Adrenal gland (tissue), 12 donors: Measurements from ENCODE around the gene COP1. TPM values are rescaled to one million over a fixed set of nuclear protein-coding genes. Genes with fewer than 3 reads are reported as not detected.

Experiments
- DNase-seq, 7 donors: peaks; one replicate each; pipeline ENCODE4 v3.0.0-alpha.2; 2019 to 2020
- H3K27ac ChIP-seq, 5 donors: fragments of 200-600 bp; sonication (generic) in 4 of 5; 1 replicate in 3 of 5; 2 replicates in 2 of 5; pipeline versions ENCODE4 v1.5.1 to v1.8.0; 2016 to 2020; ENCODE audit warnings: mild to moderate bottlenecking in 1 of 5
- H3K27me3 ChIP-seq: fragments of 200-600 bp; 2 replicates; pipeline ENCODE4 v1.8.0; 2021
- H3K36me3 ChIP-seq, 2 donors: fragments of 200-600 bp; replicated peaks in 1 of 2; 1 replicate in 1 of 2; 2 replicates in 1 of 2; pipeline versions ENCODE4 v1.5.1 to v1.8.0; 2018 to 2022
- H3K4me1 ChIP-seq, 2 donors: fragments of 200-600 bp; replicated peaks in 1 of 2; 1 replicate in 1 of 2; 2 replicates in 1 of 2; pipeline versions ENCODE4 v1.5.1 to v1.8.0; 2018 to 2021
- H3K4me3 ChIP-seq, 4 donors: fragments of 200-600 bp; sonication (generic) in 3 of 4; one replicate each; pipeline ENCODE4 v1.5.1; 2016 to 2018
- H3K9me3 ChIP-seq, 3 donors: fragments of 200-600 bp; sonication (generic) in 1 of 3; replicated peaks in 1 of 3; 1 replicate in 2 of 3; 2 replicates in 1 of 3; pipeline versions ENCODE4 v1.5.1 to v1.8.0; 2016 to 2021
- POLR2A ChIP-seq, 2 donors: fragments of 450-650 bp; IDR thresholded peaks; one replicate each; pipeline ENCODE4 v1.6.1; 2017; ENCODE audit warnings: antibody characterized with exemption in 2 of 2, mild to moderate bottlenecking in 2 of 2, moderate library complexity in 1 of 2
- WGBS, 4 donors: extraction: QIAGEN DNeasy Blood & Tissue Kit in 2 of 4; methylation state at CpG; one replicate each; pipeline versions ENCODE4 v1.1.5 to v1.1.7; 2013 to 2017; 5-methylcytosine and 5-hydroxymethylcytosine counted together
- intact Hi-C, 2 donors: fragments of 100-400 bp; cut with DNase I; formaldehyde crosslinking; loops; one replicate each; pipeline versions ENCODE4 v1.14.1 to v1.15.0; 2022 to 2023
- polyA plus RNA-seq, 3 donors: library from polyadenylated mRNA; stranded (reverse); fragments of 200-250 nt in 2 of 3; fragments of 350-450 nt in 1 of 3; fragmentation: Illumina TruSeq in 1 of 3; extraction: RNeasy Lipid Tissue Mini Kit (QIAGEN cat#74804) in 1 of 3; gene quantifications; one replicate each; pipeline ENCODE4 v1.2.3, GENCODE V29; 2013 to 2014
- total RNA-seq, 9 donors: library from RNA; depleted of rRNA in 4 of 9; stranded (reverse); fragments of >200 nt in 4 of 9; fragments of 120-200 nt in 1 of 9; fragmentation: NEBNext Ultra II Directional in 1 of 9; extraction: Animal tissue kit (Norgen Biotek cat#: 25700) in 1 of 9; gene quantifications; one replicate each; pipeline versions ENCODE4 v1.1.0 to v1.2.4, GENCODE V29; 2013 to 2023
- TF ChIP-seq, protein P1 (sequence below), 6 experiments: fragments of 450-650 bp in 4 of 6; fragments of 200-600 bp in 2 of 6; sonication (generic) in 1 of 6; IDR thresholded peaks; 1 replicate in 5 of 6; 2 replicates in 1 of 6; pipeline versions ENCODE4 v1.5.1 to v1.8.0; 2016 to 2021; ENCODE audit warnings: antibody characterized with exemption in 6 of 6, mild to moderate bottlenecking in 2 of 6, moderate library complexity in 1 of 6
- donor health status: healthy with polysubstance abuse.
- donor health status: Bipolar disorder and iron deficiency.
- donor health status: DM: yes; HTN: yes; CAD: no.
- donor health status: DM: no; HTN: no; CAD: no.
- donor health status: DM: no; HTN: no; CAD: no.
- donor health status: DM: yes; HTN: yes; CAD: no.

COP1 gene
- total and polyA plus RNA-seq, 12 donors, result 27.4 to 80.0 (median 36.7) TPM

DNA sequence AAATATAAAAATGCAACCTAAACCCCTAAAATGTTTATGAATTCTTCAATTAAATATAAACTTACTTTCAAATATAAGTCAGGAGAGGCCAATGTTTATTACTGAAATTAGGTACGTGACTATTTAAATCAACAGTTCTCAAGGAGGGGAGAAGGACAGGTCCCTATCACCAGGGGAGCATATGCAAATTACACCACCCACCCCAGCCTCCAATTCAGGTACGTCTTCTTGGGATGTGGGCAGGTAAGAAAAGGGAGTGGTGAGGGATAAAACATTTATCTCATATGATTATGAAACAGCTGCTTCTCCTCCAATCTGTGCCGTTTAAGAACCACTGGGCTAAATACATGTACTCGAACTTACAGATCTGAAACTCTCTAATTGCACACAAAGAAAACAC lies 3.4 kb downstream of the COP1 start:
- TF ChIP-seq, protein P1, sequence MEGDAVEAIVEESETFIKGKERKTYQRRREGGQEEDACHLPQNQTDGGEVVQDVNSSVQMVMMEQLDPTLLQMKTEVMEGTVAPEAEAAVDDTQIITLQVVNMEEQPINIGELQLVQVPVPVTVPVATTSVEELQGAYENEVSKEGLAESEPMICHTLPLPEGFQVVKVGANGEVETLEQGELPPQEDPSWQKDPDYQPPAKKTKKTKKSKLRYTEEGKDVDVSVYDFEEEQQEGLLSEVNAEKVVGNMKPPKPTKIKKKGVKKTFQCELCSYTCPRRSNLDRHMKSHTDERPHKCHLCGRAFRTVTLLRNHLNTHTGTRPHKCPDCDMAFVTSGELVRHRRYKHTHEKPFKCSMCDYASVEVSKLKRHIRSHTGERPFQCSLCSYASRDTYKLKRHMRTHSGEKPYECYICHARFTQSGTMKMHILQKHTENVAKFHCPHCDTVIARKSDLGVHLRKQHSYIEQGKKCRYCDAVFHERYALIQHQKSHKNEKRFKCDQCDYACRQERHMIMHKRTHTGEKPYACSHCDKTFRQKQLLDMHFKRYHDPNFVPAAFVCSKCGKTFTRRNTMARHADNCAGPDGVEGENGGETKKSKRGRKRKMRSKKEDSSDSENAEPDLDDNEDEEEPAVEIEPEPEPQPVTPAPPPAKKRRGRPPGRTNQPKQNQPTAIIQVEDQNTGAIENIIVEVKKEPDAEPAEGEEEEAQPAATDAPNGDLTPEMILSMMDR (IDR thresholded peaks at IDR 0.05), result no peak
- H3K9me3 ChIP-seq, result no peaks in the 10 kb centered on the region
- peaks cover 26 to 43% of the 10 kb centered on the region in 2 donors for H3K4me1 ChIP-seq
- no peaks in the 10 kb centered on the region for H3K27me3 ChIP-seq
- intact Hi-C loops, result no loop called here
- H3K4me3 ChIP-seq, result no peak overlapping the region
- no peak overlapping the region for H3K27ac ChIP-seq
- DNase-seq, result no peak
- no peaks in the 10 kb centered on the region for H3K36me3 ChIP-seq
- WGBS, 4 donors, result 71 to 74% (median 71%) methylated on average over 4 of the region's 4 CpGs

DNA sequence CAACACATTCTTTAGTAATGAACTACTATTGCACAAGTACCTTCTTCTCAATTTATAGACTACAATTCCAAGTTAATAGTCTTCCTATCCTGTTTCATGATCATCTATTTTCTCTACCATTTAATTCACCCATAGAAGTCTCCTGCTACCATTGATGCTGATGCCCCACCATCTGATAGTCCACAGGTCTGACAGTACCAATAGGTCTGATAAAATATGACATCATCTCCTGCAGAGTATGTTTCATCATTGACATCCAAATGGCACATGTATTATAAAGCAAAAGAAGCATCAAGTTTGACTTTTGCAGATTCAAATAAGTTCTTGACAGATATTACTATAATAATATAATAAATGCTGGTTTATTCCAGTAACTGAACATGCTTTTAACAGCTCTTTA lies 5.5 kb downstream of the COP1 start:
- TF ChIP-seq, protein P1 (IDR thresholded peaks at IDR 0.05), result no peak
- no peak for TF ChIP-seq POLR2A (IDR thresholded peaks at IDR 0.05)
- no peak overlapping the region for H3K27ac ChIP-seq
- no peaks in the 10 kb centered on the region for H3K27me3 ChIP-seq
- peaks cover 21 to 34% of the 10 kb centered on the region in 2 donors for H3K4me1 ChIP-seq
- no peaks in the 10 kb centered on the region for H3K36me3 ChIP-seq
- intact Hi-C loops, result no loop called here
- DNase-seq, result no peak
- no peaks in the 10 kb centered on the region for H3K9me3 ChIP-seq
- no peak overlapping the region for H3K4me3 ChIP-seq

DNA sequence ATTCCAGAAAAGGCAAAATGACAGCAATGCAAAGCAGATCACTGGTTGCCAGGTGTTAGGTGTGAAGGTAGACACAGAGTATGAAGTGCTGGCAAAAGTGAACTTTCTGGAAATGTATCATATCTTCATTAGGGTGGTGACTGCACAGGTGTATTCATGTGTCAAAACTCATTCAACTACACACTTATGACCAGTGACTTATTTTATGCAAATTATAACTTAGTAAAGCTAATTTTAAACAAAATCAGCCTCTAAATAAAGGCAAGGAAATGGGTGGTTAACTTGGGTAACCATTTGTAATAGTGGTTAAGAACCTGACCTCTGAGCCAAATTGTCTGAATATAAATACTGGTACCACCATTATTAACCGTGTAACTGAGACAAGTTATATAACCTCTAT lies 7.4 kb downstream of the COP1 start:
- Histone ChIP-seq H3K27me3 (no peaks in the 10 kb centered on the region), H3K4me3 (no peak overlapping the region), H3K9me3 (no peaks in the 10 kb centered on the region), H3K36me3 (no peaks in the 10 kb centered on the region), H3K4me1 (peaks cover 6 to 20% of the 10 kb centered on the region in 2 donors), H3K27ac (no peak overlapping the region)
- TF ChIP-seq, protein P1 (IDR thresholded peaks at IDR 0.05), result no peak
- no peak for TF ChIP-seq POLR2A (IDR thresholded peaks at IDR 0.05)
- intact Hi-C loops, result no loop called here
- WGBS, 4 donors, result 65 to 80% (median 78%) methylated on average over 1 of the region's 1 CpG
- no peak for DNase-seq

DNA sequence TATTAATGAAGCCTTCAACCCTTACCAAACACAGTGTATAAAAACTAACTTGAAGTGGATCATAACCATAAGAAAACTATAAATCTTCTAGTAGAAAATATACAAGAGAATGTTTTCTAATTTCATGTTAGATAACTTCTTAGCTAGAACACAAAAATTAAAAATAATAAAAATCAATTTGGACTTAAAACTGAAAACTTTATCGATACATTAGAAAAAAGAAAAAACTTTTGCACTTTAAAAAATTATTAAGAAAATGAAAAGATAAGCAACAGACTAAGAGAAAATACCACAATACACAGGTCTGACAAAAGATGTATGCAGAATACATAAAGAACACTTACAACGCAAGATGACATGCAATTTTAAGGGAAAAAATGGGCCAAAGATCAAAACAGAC lies 8.7 kb downstream of the COP1 start:
- H3K4me1 ChIP-seq, result peaks cover 0 to 8% of the 10 kb centered on the region in 2 donors
- DNase-seq, result no peak
- no peaks in the 10 kb centered on the region for H3K36me3 ChIP-seq
- no peaks in the 10 kb centered on the region for H3K27me3 ChIP-seq
- intact Hi-C loops, result no loop called here
- H3K4me3 ChIP-seq, result no peak overlapping the region
- H3K9me3 ChIP-seq, result no peaks in the 10 kb centered on the region
- 92 to 99% (median 99%) methylated on average over 2 of the region's 2 CpGs for WGBS, 4 donors
- TF ChIP-seq, protein P1 (IDR thresholded peaks at IDR 0.05), result no peak
- no peak for TF ChIP-seq POLR2A (IDR thresholded peaks at IDR 0.05)
- no peak overlapping the region for H3K27ac ChIP-seq
